Transverse colon (tissue), 4 donors: Measurements from ENCODE around the gene CA6.

Experiments used
- CTCF ChIP-seq, 5 experiments: fragments of 200-600 bp in 3 of 5; fragments of 450-650 bp in 2 of 5; sonication (generic) in 3 of 5; IDR thresholded peaks; 1 replicate in 2 of 5; 2 replicates in 3 of 5; pipeline ENCODE4 v1.5.1; 2016 to 2017; ENCODE audit warnings: antibody characterized with exemption in 5 of 5, inconsistent platforms in 3 of 5, mild to moderate bottlenecking in 2 of 5, moderate library complexity in 1 of 5
- POLR2A ChIP-seq: fragments of 450-650 bp; IDR thresholded peaks from one replicate; pipeline ENCODE4 v1.6.1; 2016; ENCODE audit warnings: antibody characterized with exemption, mild to moderate bottlenecking, moderate library complexity
- POLR2AphosphoS5 ChIP-seq, 3 donors: sonication (generic); formaldehyde crosslinking; IDR thresholded peaks; one replicate each; pipeline ENCODE4 v1.6.1; 2016; ENCODE audit warnings: antibody characterized with exemption in 3 of 3

GRCh38 chr1:8947127-8947691, 1.5 kb downstream of the CA6 start:
- no peak for TF ChIP-seq POLR2A
- no peak for TF ChIP-seq CTCF (IDR thresholded peaks at IDR 0.05)
- no peak for TF ChIP-seq POLR2AphosphoS5 (IDR thresholded peaks at IDR 0.05)
